ENCODE results near the gene RAMP1.

Gene RAMP1

DNA sequence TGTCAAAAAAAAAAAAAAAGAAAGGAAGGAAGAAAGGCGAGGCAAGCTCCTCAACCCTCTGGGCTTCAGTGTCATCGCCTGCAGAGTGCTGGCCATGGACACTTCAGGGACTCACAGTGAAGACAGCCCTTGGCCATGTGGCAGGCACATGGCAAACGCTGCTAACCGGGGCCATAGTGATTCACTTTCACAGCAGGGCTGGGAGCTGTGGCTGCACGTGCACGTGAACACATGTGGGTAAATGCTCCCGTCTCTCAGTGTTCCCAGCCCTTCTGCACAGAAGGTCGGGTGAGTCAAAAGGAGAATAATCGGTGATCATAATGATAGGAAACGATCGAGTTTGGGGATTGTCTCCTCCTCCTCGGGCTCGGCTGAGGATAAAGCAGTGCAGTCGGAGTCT lies 61.2 kb downstream of the RAMP1 start:
- Histone ChIP-seq H3K4me3 (ENCODE audit: low read depth, low read length) (no peak overlapping the region), H2AFZ (ENCODE audit: low read length, unreplicated experiment) (no peak overlapping the region), H3K79me2 (ENCODE audit: control insufficient read depth, insufficient read depth, low read length, unreplicated experiment) (no peaks in the 10 kb centered on the region), H3K36me3 (ENCODE audit: insufficient read depth, low read length) (no peaks in the 10 kb centered on the region), H3K4me1 (ENCODE audit: control insufficient read depth, insufficient read depth, low read length, unreplicated experiment) (peaks cover 6% of the 10 kb centered on the region), H3K27ac (ENCODE audit: low read depth, low read length) (no peak overlapping the region), H3K27me3 (ENCODE audit: insufficient read depth, low read length) (no peaks in the 10 kb centered on the region)

GRCh38 chr2:237921967-237922492 lies 62.6 kb downstream of the RAMP1 start:
- H3K27ac ChIP-seq (ENCODE audit: low read depth, low read length) = no peak overlapping the region
- H3K36me3 ChIP-seq (ENCODE audit: insufficient read depth, low read length) = no peaks in the 10 kb centered on the region
- H3K79me2 ChIP-seq (ENCODE audit: control insufficient read depth, insufficient read depth, low read length, unreplicated experiment) = no peaks in the 10 kb centered on the region
- no peaks in the 10 kb centered on the region for H3K27me3 ChIP-seq (ENCODE audit: insufficient read depth, low read length)
- no peak overlapping the region for H3K4me3 ChIP-seq (ENCODE audit: low read depth, low read length)
- H2AFZ ChIP-seq (ENCODE audit: low read length, unreplicated experiment) = no peak overlapping the region
- H3K4me1 ChIP-seq (ENCODE audit: control insufficient read depth, insufficient read depth, low read length, unreplicated experiment) = peaks cover 6% of the 10 kb centered on the region

DNA sequence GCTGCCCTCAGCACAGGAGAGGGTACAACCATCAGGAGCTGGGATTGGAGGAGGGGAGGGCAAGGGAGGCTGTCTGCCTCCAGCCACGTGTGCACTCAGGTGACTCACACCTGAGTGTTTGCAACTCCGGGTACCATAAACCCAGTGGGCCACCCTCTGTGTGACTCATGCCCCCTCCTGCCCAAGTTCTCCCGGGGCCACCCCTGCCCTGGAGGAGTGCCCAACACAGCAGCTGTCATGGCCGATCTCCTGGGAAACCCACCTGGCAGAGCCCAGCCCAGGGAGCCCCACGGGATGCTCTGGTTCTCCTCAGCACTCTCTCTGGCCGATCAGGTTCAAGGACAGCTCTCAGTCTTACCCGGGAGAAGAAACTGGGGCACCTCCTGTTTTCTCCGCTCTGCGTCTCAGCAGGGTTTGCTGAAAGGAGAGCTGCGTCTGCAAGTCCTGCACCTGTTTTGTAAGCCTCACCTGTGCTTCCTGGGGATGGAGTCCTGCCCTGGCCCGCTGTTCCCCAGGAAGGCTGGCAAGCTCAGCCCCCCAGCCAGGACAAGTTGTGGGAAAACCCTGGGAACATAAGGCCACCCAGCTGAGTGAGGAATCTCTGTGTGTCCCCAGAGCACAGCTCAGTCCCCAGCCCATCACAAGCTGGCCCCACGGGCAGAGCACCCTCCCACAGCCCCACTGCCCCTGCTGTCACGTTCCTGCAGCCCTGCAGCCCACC lies 63.4 kb downstream of the RAMP1 start:
- H3K79me2 ChIP-seq (ENCODE audit: control insufficient read depth, insufficient read depth, low read length, unreplicated experiment) = no peaks in the 10 kb centered on the region
- peak overlapping the region; percentile 88 for H2AFZ ChIP-seq (ENCODE audit: low read length, unreplicated experiment)
- H3K27me3 ChIP-seq (ENCODE audit: insufficient read depth, low read length) = no peaks in the 10 kb centered on the region
- H3K27ac ChIP-seq (ENCODE audit: low read depth, low read length) = no peak overlapping the region
- H3K36me3 ChIP-seq (ENCODE audit: insufficient read depth, low read length) = no peaks in the 10 kb centered on the region
- peak overlapping the region; percentile 61; the same call in 1 of the 2 replicates for H3K4me3 ChIP-seq (ENCODE audit: low read depth, low read length)
- H3K4me1 ChIP-seq (ENCODE audit: control insufficient read depth, insufficient read depth, low read length, unreplicated experiment) = peaks cover 6% of the 10 kb centered on the region

- H3K36me3 ChIP-seq (ENCODE audit: insufficient read depth, low read length) = no peaks in the 10 kb centered on the region
- no peaks in the 10 kb centered on the region for H3K27me3 ChIP-seq (ENCODE audit: insufficient read depth, low read length)
- H3K79me2 ChIP-seq (ENCODE audit: control insufficient read depth, insufficient read depth, low read length, unreplicated experiment) = no peaks in the 10 kb centered on the region
- H3K4me1 ChIP-seq (ENCODE audit: control insufficient read depth, insufficient read depth, low read length, unreplicated experiment) = peaks cover 6% of the 10 kb centered on the region
- H3K27ac ChIP-seq (ENCODE audit: low read depth, low read length) = no peak overlapping the region
- H3K4me3 ChIP-seq (ENCODE audit: low read depth, low read length) = peak overlapping the region; percentile 61
- peak overlapping the region; percentile 88 for H2AFZ ChIP-seq (ENCODE audit: low read length, unreplicated experiment)
These were observed 64.2 kb downstream of the RAMP1 start for GRCh38 chr2:237923481-237924163.

GRCh38 chr2:237924164-237924534 lies 64.7 kb downstream of the RAMP1 start:
- Histone ChIP-seq H2AFZ (ENCODE audit: low read length, unreplicated experiment) (peak overlapping the region; percentile 69), H3K79me2 (ENCODE audit: control insufficient read depth, insufficient read depth, low read length, unreplicated experiment) (no peaks in the 10 kb centered on the region), H3K4me1 (ENCODE audit: control insufficient read depth, insufficient read depth, low read length, unreplicated experiment) (peaks cover 6% of the 10 kb centered on the region), H3K27ac (ENCODE audit: low read depth, low read length) (no peak overlapping the region), H3K4me3 (ENCODE audit: low read depth, low read length) (no peak overlapping the region), H3K36me3 (ENCODE audit: insufficient read depth, low read length) (no peaks in the 10 kb centered on the region), H3K27me3 (ENCODE audit: insufficient read depth, low read length) (no peaks in the 10 kb centered on the region)

- no peaks in the 10 kb centered on the region for H3K27me3 ChIP-seq (ENCODE audit: insufficient read depth, low read length)
- peaks cover 10% of the 10 kb centered on the region for H3K4me1 ChIP-seq (ENCODE audit: control insufficient read depth, insufficient read depth, low read length, unreplicated experiment)
- no peaks in the 10 kb centered on the region for H3K79me2 ChIP-seq (ENCODE audit: control insufficient read depth, insufficient read depth, low read length, unreplicated experiment)
- H3K36me3 ChIP-seq (ENCODE audit: insufficient read depth, low read length) = no peaks in the 10 kb centered on the region
- H2AFZ ChIP-seq (ENCODE audit: low read length, unreplicated experiment) = no peak overlapping the region
- H3K4me3 ChIP-seq (ENCODE audit: low read depth, low read length) = no peak overlapping the region
- no peak overlapping the region for H3K27ac ChIP-seq (ENCODE audit: low read depth, low read length)
These were observed 67.7 kb downstream of the RAMP1 start for GRCh38 chr2:237927135-237927534.

DNA sequence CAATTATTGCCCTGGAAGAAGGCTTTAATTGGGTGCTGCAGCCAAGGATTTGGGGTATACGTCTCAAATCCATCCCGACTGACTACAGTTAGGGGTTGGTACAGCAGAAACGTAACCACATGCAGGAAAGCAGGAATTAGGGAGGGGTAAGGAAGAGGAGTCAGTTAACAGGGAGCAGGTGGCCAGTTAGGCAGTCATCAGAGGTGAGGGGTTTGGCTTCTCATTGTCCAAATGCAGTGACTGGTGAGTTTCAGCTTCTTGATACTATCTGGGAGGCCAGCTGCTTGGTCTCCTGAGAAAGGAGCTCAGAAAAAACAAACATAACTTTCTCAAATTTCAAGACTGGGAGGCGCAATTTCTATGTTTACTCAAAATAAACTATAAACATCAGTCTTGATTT lies 68.6 kb downstream of the RAMP1 start:
- Histone ChIP-seq H3K4me1 (ENCODE audit: control insufficient read depth, insufficient read depth, low read length, unreplicated experiment) (peaks cover 9% of the 10 kb centered on the region), H2AFZ (ENCODE audit: low read length, unreplicated experiment) (no peak overlapping the region), H3K27ac (ENCODE audit: low read depth, low read length) (no peak overlapping the region), H3K4me3 (ENCODE audit: low read depth, low read length) (no peak overlapping the region), H3K27me3 (ENCODE audit: insufficient read depth, low read length) (no peaks in the 10 kb centered on the region), H3K36me3 (ENCODE audit: insufficient read depth, low read length) (no peaks in the 10 kb centered on the region), H3K79me2 (ENCODE audit: control insufficient read depth, insufficient read depth, low read length, unreplicated experiment) (no peaks in the 10 kb centered on the region)

- Histone ChIP-seq H3K79me2 (ENCODE audit: control insufficient read depth, insufficient read depth, low read length, unreplicated experiment) (no peaks in the 10 kb centered on the region), H3K4me1 (ENCODE audit: control insufficient read depth, insufficient read depth, low read length, unreplicated experiment) (peaks cover 4% of the 10 kb centered on the region), H2AFZ (ENCODE audit: low read length, unreplicated experiment) (no peak overlapping the region), H3K27me3 (ENCODE audit: insufficient read depth, low read length) (no peaks in the 10 kb centered on the region), H3K36me3 (ENCODE audit: insufficient read depth, low read length) (no peaks in the 10 kb centered on the region), H3K4me3 (ENCODE audit: low read depth, low read length) (no peak overlapping the region), H3K27ac (ENCODE audit: low read depth, low read length) (no peak overlapping the region)
These were observed 70.6 kb downstream of the RAMP1 start for GRCh38 chr2:237929979-237930378.

DNA sequence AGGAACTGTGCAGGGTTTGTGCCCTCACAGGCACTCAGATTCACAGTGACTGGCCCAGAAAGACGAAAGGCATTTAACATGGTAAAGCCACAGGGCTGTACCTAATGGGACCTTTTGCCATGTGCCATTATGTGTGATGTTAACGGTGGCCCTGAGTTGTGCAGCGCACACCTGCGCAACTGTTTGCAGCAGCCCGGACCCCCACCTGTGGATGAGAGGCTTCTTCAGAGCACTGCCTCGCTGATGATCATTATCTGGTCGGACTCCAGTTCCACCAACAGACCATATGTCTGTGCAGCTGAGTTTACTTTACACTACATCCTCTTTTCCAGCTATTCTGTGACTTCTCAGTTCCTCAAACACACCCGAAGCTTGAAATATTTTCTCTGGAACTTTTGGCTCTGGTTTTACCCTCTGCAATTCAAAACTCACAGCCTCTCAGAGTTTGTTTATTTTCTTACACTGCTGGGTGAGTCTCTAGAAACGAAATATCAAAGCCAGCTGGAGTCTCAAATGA lies 71.8 kb downstream of the RAMP1 start:
- no peak overlapping the region for H3K27ac ChIP-seq (ENCODE audit: low read depth, low read length)
- H3K36me3 ChIP-seq (ENCODE audit: insufficient read depth, low read length) = no peaks in the 10 kb centered on the region
- H2AFZ ChIP-seq (ENCODE audit: low read length, unreplicated experiment) = no peak overlapping the region
- H3K27me3 ChIP-seq (ENCODE audit: insufficient read depth, low read length) = no peaks in the 10 kb centered on the region
- no peak overlapping the region for H3K4me3 ChIP-seq (ENCODE audit: low read depth, low read length)
- H3K4me1 ChIP-seq (ENCODE audit: control insufficient read depth, insufficient read depth, low read length, unreplicated experiment) = peaks cover 10% of the 10 kb centered on the region
- H3K79me2 ChIP-seq (ENCODE audit: control insufficient read depth, insufficient read depth, low read length, unreplicated experiment) = no peaks in the 10 kb centered on the region

DNA sequence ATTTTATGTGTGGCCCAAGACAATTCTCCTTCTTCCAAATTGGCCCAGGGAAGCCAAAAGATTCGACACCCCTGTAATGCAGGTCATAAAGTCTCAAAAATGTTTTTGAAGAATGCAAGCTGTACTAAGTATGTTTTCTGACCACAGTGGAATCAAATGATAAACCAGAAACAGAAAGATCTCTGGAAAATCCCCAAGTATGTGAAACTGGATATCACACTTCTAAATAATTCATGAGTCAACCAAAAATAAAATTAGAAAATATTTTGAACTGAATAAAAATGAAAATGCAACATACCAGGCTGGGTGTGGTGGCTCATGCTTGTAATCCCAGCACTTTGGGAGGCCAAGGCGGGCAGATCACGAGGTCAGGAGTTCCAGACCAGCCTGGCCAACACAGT lies 73.3 kb downstream of the RAMP1 start:
- no peaks in the 10 kb centered on the region for H3K36me3 ChIP-seq (ENCODE audit: insufficient read depth, low read length)
- H3K4me3 ChIP-seq (ENCODE audit: low read depth, low read length) = no peak overlapping the region
- H3K79me2 ChIP-seq (ENCODE audit: control insufficient read depth, insufficient read depth, low read length, unreplicated experiment) = no peaks in the 10 kb centered on the region
- H3K27me3 ChIP-seq (ENCODE audit: insufficient read depth, low read length) = no peaks in the 10 kb centered on the region
- no peak overlapping the region for H3K27ac ChIP-seq (ENCODE audit: low read depth, low read length)
- H2AFZ ChIP-seq (ENCODE audit: low read length, unreplicated experiment) = no peak overlapping the region
- peaks cover 10% of the 10 kb centered on the region for H3K4me1 ChIP-seq (ENCODE audit: control insufficient read depth, insufficient read depth, low read length, unreplicated experiment)

DNA sequence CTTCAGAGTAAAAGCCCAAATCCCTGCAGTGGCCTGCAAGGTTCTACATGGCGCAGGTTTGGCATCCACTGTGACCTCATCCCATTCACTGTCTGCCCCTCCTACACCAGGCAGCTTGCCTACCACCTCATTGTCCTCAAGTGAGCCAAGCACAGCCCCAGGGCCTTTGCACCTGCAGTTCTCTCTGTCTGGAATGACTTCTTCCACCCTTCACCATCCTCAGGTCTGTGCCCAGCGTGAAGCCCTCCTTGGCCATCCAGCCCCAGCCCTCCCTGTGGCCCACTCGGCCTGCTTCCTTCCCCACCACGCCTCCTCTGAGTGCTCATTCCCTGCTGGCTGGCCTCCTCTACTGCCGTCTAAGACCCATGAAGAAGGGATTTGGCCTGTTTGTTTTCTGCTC lies 74.8 kb downstream of the RAMP1 start:
- no peaks in the 10 kb centered on the region for H3K27me3 ChIP-seq (ENCODE audit: insufficient read depth, low read length)
- no peaks in the 10 kb centered on the region for H3K79me2 ChIP-seq (ENCODE audit: control insufficient read depth, insufficient read depth, low read length, unreplicated experiment)
- peaks cover 10% of the 10 kb centered on the region for H3K4me1 ChIP-seq (ENCODE audit: control insufficient read depth, insufficient read depth, low read length, unreplicated experiment)
- no peaks in the 10 kb centered on the region for H3K36me3 ChIP-seq (ENCODE audit: insufficient read depth, low read length)
- H3K27ac ChIP-seq (ENCODE audit: low read depth, low read length) = no peak overlapping the region
- no peak overlapping the region for H2AFZ ChIP-seq (ENCODE audit: low read length, unreplicated experiment)
- H3K4me3 ChIP-seq (ENCODE audit: low read depth, low read length) = no peak overlapping the region
